ENCODE data around the gene CNNM2.
"Not testable (repeated sequence)": the region's sequence is repeated elsewhere in the genome, so short reads cannot be mapped to it uniquely, and the experiment has no call there.

Gene CNNM2

DNA sequence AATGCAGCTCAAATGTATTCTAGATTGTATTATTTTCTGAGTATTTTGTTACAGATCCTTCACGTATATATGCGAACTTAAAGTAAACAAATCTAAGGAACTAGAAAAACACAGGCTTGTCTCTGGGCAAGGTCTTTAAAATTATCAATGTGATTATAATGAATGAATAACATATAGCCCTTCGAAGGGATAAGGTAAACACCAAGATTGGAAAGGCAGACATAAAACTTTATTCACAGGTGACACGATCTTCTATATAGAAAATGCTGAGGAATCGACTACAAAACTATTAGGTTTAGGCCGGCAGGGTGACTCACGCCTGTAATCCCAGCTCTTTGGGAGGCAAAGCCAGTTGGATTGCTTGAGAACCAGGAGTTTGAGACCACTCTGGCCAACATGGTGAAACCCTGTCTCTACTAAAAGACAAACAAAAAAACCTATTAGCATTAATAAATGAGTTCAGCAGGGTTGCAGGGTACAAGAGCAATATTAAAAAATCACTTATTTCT is 80.4 kb downstream of the CNNM2 start:
- Histone ChIP-seq H3K27me3 (ENCODE audit: low read length) (no peaks in the 10 kb centered on the region), H3F3A (ENCODE audit: insufficient read depth) (no peaks in the 10 kb centered on the region), H3K9ac (ENCODE audit: low read length) (no peak overlapping the region), H3K79me2 (ENCODE audit: insufficient read depth, low read length) (no peaks in the 10 kb centered on the region), H3K4me3 (ENCODE audit: insufficient read depth, low read length, poor library complexity, severe bottlenecking) (no peak overlapping the region), H2AFZ (ENCODE audit: low read depth, low read length, severe bottlenecking) (no peak overlapping the region), H4K20me1 (ENCODE audit: low read depth, low read length) (no peaks in the 10 kb centered on the region), H3K27ac (ENCODE audit: low read depth, low read length) (no peak overlapping the region), H3K4me2 (ENCODE audit: low read depth, low read length, poor library complexity, severe bottlenecking) (no peak overlapping the region), H3K36me3 (ENCODE audit: low read length) (no peaks in the 10 kb centered on the region), H3K9me2 (replicated peaks; ENCODE audit: insufficient read depth, low read length) (no peaks in the 10 kb centered on the region), H3K9me3 (ENCODE audit: insufficient read depth, low read length) (no peaks in the 10 kb centered on the region)
- TF ChIP-seq, protein P1, sequence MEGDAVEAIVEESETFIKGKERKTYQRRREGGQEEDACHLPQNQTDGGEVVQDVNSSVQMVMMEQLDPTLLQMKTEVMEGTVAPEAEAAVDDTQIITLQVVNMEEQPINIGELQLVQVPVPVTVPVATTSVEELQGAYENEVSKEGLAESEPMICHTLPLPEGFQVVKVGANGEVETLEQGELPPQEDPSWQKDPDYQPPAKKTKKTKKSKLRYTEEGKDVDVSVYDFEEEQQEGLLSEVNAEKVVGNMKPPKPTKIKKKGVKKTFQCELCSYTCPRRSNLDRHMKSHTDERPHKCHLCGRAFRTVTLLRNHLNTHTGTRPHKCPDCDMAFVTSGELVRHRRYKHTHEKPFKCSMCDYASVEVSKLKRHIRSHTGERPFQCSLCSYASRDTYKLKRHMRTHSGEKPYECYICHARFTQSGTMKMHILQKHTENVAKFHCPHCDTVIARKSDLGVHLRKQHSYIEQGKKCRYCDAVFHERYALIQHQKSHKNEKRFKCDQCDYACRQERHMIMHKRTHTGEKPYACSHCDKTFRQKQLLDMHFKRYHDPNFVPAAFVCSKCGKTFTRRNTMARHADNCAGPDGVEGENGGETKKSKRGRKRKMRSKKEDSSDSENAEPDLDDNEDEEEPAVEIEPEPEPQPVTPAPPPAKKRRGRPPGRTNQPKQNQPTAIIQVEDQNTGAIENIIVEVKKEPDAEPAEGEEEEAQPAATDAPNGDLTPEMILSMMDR (IDR thresholded peaks at IDR 0.05; ENCODE audit: insufficient read depth, low read length, poor library complexity, severe bottlenecking): no peak
- TF ChIP-seq EZH2phosphoT487 (conservative IDR thresholded peaks at IDR 0.05; ENCODE audit: low read length): no peak

DNA sequence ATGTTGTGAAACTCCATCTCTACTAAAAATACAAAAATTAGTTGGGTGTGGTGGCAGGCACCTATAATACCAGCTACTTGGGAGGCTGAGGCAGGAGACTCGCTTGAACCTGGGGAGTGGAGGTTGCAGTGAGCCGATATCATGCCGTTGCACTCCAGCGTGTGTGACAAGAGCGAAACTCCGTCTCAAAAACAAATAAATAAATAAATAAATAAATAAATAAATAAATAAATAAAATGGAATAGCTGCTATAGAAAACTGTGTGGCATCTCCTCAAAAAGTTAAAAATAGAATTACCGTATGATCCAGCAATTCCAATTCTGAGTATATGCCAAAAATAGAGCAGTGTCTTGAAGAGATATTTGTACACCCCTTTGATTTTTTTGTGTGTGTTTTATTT is 82.0 kb downstream of the CNNM2 start:
- not testable (repeated sequence) for H3K79me2 ChIP-seq (ENCODE audit: insufficient read depth, low read length); H3K9me3 ChIP-seq (ENCODE audit: insufficient read depth, low read length); H3K4me3 ChIP-seq (ENCODE audit: insufficient read depth, low read length, poor library complexity, severe bottlenecking); H4K20me1 ChIP-seq (ENCODE audit: low read depth, low read length); H3K9ac ChIP-seq (ENCODE audit: low read length); H3K27ac ChIP-seq (ENCODE audit: low read depth, low read length); H3F3A ChIP-seq (ENCODE audit: insufficient read depth); H2AFZ ChIP-seq (ENCODE audit: low read depth, low read length, severe bottlenecking); H3K4me2 ChIP-seq (ENCODE audit: low read depth, low read length, poor library complexity, severe bottlenecking); H3K9me2 ChIP-seq (replicated peaks; ENCODE audit: insufficient read depth, low read length); H3K27me3 ChIP-seq (ENCODE audit: low read length); H3K36me3 ChIP-seq (ENCODE audit: low read length)

DNA sequence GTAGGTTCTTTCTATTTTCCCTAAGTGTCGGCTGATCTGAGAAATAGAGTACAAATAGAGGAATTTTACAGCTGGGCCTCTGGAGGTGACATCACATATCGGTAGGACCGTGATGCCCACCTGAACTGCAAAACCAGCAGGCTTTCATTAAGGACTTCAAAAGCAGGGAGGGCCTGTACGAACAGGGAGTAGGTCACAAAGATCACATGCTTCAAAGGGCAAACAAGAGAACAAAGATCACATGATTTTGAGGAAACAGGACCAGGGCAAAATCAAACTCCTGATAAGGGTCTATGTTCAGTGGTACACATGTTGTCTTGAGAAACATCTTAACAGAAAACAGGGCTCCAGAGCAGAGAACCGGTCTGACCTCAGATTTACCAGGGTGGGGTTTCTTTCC is 88.9 kb downstream of the CNNM2 start:
- no peaks in the 10 kb centered on the region for H4K20me1 ChIP-seq (ENCODE audit: low read depth, low read length)

DNA sequence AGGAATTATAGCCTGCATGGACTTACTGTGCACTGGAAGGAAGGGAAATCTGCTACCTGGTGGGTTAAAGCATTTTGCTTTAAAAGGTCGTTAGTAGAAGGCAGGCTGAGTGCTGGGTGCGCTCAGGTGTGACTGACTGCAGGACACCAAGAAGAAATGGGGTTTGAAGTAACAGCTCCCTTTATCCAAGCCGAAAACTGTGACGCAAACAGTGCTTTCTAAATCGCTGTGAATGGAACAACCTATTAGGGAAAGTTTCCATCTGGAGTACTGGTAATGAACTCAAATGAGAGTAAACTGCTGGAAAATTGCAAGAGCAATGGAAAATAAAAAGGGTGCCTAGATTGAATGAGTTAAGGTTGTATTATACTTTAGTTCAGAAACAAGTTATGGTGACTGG is 95.3 kb downstream of the CNNM2 start:
- H3K36me3 ChIP-seq (ENCODE audit: low read length): no peaks in the 10 kb centered on the region
- no peak overlapping the region for H3K4me2 ChIP-seq (ENCODE audit: low read depth, low read length, poor library complexity, severe bottlenecking)
- no peak overlapping the region for H2AFZ ChIP-seq (ENCODE audit: low read depth, low read length, severe bottlenecking)
- H3K9me2 ChIP-seq (replicated peaks; ENCODE audit: insufficient read depth, low read length): no peaks in the 10 kb centered on the region
- no peak overlapping the region for H3K9ac ChIP-seq (ENCODE audit: low read length)
- H4K20me1 ChIP-seq (ENCODE audit: low read depth, low read length): no peaks in the 10 kb centered on the region
- TF ChIP-seq EZH2phosphoT487 (conservative IDR thresholded peaks at IDR 0.05; ENCODE audit: low read length): no peak
- TF ChIP-seq, protein P1 (IDR thresholded peaks at IDR 0.05; ENCODE audit: insufficient read depth, low read length, poor library complexity, severe bottlenecking): no peak
- no peaks in the 10 kb centered on the region for H3F3A ChIP-seq (ENCODE audit: insufficient read depth)
- no peaks in the 10 kb centered on the region for H3K9me3 ChIP-seq (ENCODE audit: insufficient read depth, low read length)
- no peak overlapping the region for H3K4me3 ChIP-seq (ENCODE audit: insufficient read depth, low read length, poor library complexity, severe bottlenecking)
- no peaks in the 10 kb centered on the region for H3K79me2 ChIP-seq (ENCODE audit: insufficient read depth, low read length)
- H3K27ac ChIP-seq (ENCODE audit: low read depth, low read length): no peak overlapping the region
- no peaks in the 10 kb centered on the region for H3K27me3 ChIP-seq (ENCODE audit: low read length)

More for the DNA sequence above, 88.9 kb downstream of the CNNM2 start:
- Histone ChIP-seq H3K27me3 (ENCODE audit: low read length) (no peaks in the 10 kb centered on the region), H3K9ac (ENCODE audit: low read length) (no peak overlapping the region), H3F3A (ENCODE audit: insufficient read depth) (no peaks in the 10 kb centered on the region), H3K4me3 (ENCODE audit: insufficient read depth, low read length, poor library complexity, severe bottlenecking) (no peak overlapping the region), H3K9me2 (replicated peaks; ENCODE audit: insufficient read depth, low read length) (no peaks in the 10 kb centered on the region), H3K9me3 (ENCODE audit: insufficient read depth, low read length) (peaks cover 5% of the 10 kb centered on the region; the same call in 1 of the 2 replicates), H3K27ac (ENCODE audit: low read depth, low read length) (no peak overlapping the region), H3K4me2 (ENCODE audit: low read depth, low read length, poor library complexity, severe bottlenecking) (no peak overlapping the region), H3K36me3 (ENCODE audit: low read length) (no peaks in the 10 kb centered on the region), H2AFZ (ENCODE audit: low read depth, low read length, severe bottlenecking) (no peak overlapping the region), H3K79me2 (ENCODE audit: insufficient read depth, low read length) (no peaks in the 10 kb centered on the region)
- TF ChIP-seq EZH2phosphoT487 (conservative IDR thresholded peaks at IDR 0.05; ENCODE audit: low read length): no peak
- TF ChIP-seq, protein P1 (IDR thresholded peaks at IDR 0.05; ENCODE audit: insufficient read depth, low read length, poor library complexity, severe bottlenecking): no peak

Measured in SU-DHL-6 (cell line).